Measurements from ENCODE around the gene CTDP1. TPM values are rescaled to one million over a fixed set of nuclear protein-coding genes. Genes with fewer than 3 reads are reported as not detected.

CTDP1 gene
- total RNA-seq, 1 donor from 2014 or later = 23.3 TPM

GRCh38 chr18:79797518-79798345, 118.1 kb downstream of the CTDP1 start, which contains the start of gene KCNG2:
KCNG2 (plus strand) TSS chr18:79797938; CDS start chr18:79863668, 65,730 bp downstream.
- TF ChIP-seq CTCF (IDR thresholded peaks at IDR 0.05) = no peak
- no peaks in the 10 kb centered on the region for H3K36me3 ChIP-seq
- H3K4me3 ChIP-seq = peak within 1 kb of the TSS; percentile 25 to 27
- intact Hi-C loops (cut with DNase I) = no loop called here
- DNase-seq (ENCODE audit: extremely low spot score in 2 of 2) = no peak
- H3K9me3 ChIP-seq = no peaks in the 10 kb centered on the region
- no peak within 1 kb of the TSS for H3K27ac ChIP-seq
- H3K4me1 ChIP-seq = peaks cover 18% of the 10 kb centered on the region
- peaks cover 9% of the 10 kb centered on the region for H3K27me3 ChIP-seq

- peaks cover 18% of the 10 kb centered on the region for H3K4me1 ChIP-seq
- intact Hi-C loops (cut with DNase I) = no loop called here
- no peaks in the 10 kb centered on the region for H3K36me3 ChIP-seq
- TF ChIP-seq CTCF (IDR thresholded peaks at IDR 0.05) (no peak), POLR2A (IDR thresholded peaks at IDR 0.05) (no peak), POLR2AphosphoS5 (IDR thresholded peaks at IDR 0.05; ENCODE audit: insufficient read depth in 1 of 2, low read depth in 1 of 2) (no peak)
- peaks cover 9% of the 10 kb centered on the region for H3K27me3 ChIP-seq
- no peaks in the 10 kb centered on the region for H3K9me3 ChIP-seq
- peak overlapping the region; percentile 25 to 27 for H3K4me3 ChIP-seq
- no peak for DNase-seq (ENCODE audit: extremely low spot score in 2 of 2)
- H3K27ac ChIP-seq = no peak overlapping the region
Observed at GRCh38 chr18:79798346-79798998, 118.9 kb downstream of the CTDP1 start.

- Histone ChIP-seq H3K27ac (no peak overlapping the region), H3K9me3 (no peaks in the 10 kb centered on the region), H3K4me1 (peaks cover 18% of the 10 kb centered on the region), H3K4me3 (no peak overlapping the region), H3K27me3 (peaks cover 9% of the 10 kb centered on the region), H3K36me3 (no peaks in the 10 kb centered on the region)
- TF ChIP-seq POLR2A (IDR thresholded peaks at IDR 0.05) = no peak
- TF ChIP-seq POLR2AphosphoS5 (IDR thresholded peaks at IDR 0.05; ENCODE audit: insufficient read depth in 1 of 2, low read depth in 1 of 2) = no peak
- no peak for TF ChIP-seq CTCF (IDR thresholded peaks at IDR 0.05)
- intact Hi-C loops (cut with DNase I) = no loop called here
- no peak for DNase-seq (ENCODE audit: extremely low spot score in 2 of 2)
Observed at GRCh38 chr18:79798999-79799370, 119.4 kb downstream of the CTDP1 start.

GRCh38 chr18:79799619-79800370, 120.2 kb downstream of the CTDP1 start:
- peaks cover 9% of the 10 kb centered on the region for H3K27me3 ChIP-seq

More at GRCh38 chr18:79799619-79800370, 120.2 kb downstream of the CTDP1 start:
- DNase-seq (ENCODE audit: extremely low spot score in 2 of 2) = no peak
- no peaks in the 10 kb centered on the region for H3K36me3 ChIP-seq
- peaks cover 18% of the 10 kb centered on the region for H3K4me1 ChIP-seq
- no peak overlapping the region for H3K27ac ChIP-seq
- no peak overlapping the region for H3K4me3 ChIP-seq
- H3K9me3 ChIP-seq = no peaks in the 10 kb centered on the region
- intact Hi-C loops (cut with DNase I) = no loop called here
- TF ChIP-seq POLR2AphosphoS5 (IDR thresholded peaks at IDR 0.05; ENCODE audit: insufficient read depth in 1 of 2, low read depth in 1 of 2) (no peak), CTCF (IDR thresholded peaks at IDR 0.05) (no peak), POLR2A (IDR thresholded peaks at IDR 0.05) (no peak)
